ENCODE data around the gene CST11.
"Not testable (repeated sequence)": the region's sequence is repeated elsewhere in the genome, so short reads cannot be mapped to it uniquely, and the experiment has no call there.

Gene CST11

GRCh38 chr20:23452776-23453175 lies at the start of gene CST11:
CST11 (minus strand) TSS chr20:23452876; CDS start chr20:23452811, 65 bp downstream.
- no peak for DNase-seq (ENCODE audit: low read depth in 2 of 2)

GRCh38 chr20:23501926-23502325 lies 49.2 kb upstream of the CST11 start:
- DNase-seq (ENCODE audit: low read depth in 2 of 2) = no peak

- no peak for DNase-seq (ENCODE audit: low read depth in 2 of 2)
These were observed 44.9 kb upstream of the CST11 start for GRCh38 chr20:23497536-23497935.

- no peak for DNase-seq (ENCODE audit: low read depth in 2 of 2)
These were observed 40.6 kb upstream of the CST11 start for GRCh38 chr20:23493172-23493772.

GRCh38 chr20:23492292-23492691 lies 39.6 kb upstream of the CST11 start:
- no peak for DNase-seq (ENCODE audit: low read depth in 2 of 2)

- no peak for DNase-seq (ENCODE audit: low read depth in 2 of 2)
These were observed 38.1 kb upstream of the CST11 start, which contains the start of gene CST8 for GRCh38 chr20:23490817-23491216. CST8 (plus strand) TSS chr20:23491117; CDS start chr20:23491668, 551 bp downstream.

- no peak for DNase-seq (ENCODE audit: low read depth in 2 of 2)
These were observed 36.3 kb upstream of the CST11 start for GRCh38 chr20:23488996-23489395.

- DNase-seq (ENCODE audit: low read depth in 2 of 2) = no peak
These were observed 35.8 kb upstream of the CST11 start for GRCh38 chr20:23488470-23488869.

- no peak for DNase-seq (ENCODE audit: low read depth in 2 of 2)
These were observed 31.4 kb upstream of the CST11 start for GRCh38 chr20:23484081-23484480.

GRCh38 chr20:23482138-23482537 lies 29.5 kb upstream of the CST11 start:
- DNase-seq (ENCODE audit: low read depth in 2 of 2) = no peak

GRCh38 chr20:23479043-23479442 lies 26.4 kb upstream of the CST11 start:
- no peak for DNase-seq (ENCODE audit: low read depth in 2 of 2)

GRCh38 chr20:23477223-23477622 lies 24.5 kb upstream of the CST11 start:
- no peak for DNase-seq (ENCODE audit: low read depth in 2 of 2)

GRCh38 chr20:23476015-23476754 lies 23.5 kb upstream of the CST11 start:
- no peak for DNase-seq (ENCODE audit: low read depth in 2 of 2)

- no peak for DNase-seq (ENCODE audit: low read depth in 2 of 2)
These were observed 22.7 kb upstream of the CST11 start for GRCh38 chr20:23475395-23475794.

- DNase-seq (ENCODE audit: low read depth in 2 of 2) = not testable (repeated sequence)
These were observed 20.6 kb upstream of the CST11 start for GRCh38 chr20:23473293-23473692.

- not testable (repeated sequence) for DNase-seq (ENCODE audit: low read depth in 2 of 2)
These were observed 19.6 kb upstream of the CST11 start for GRCh38 chr20:23472306-23472705.

GRCh38 chr20:23466961-23467360 lies 14.3 kb upstream of the CST11 start:
- not testable (repeated sequence) for DNase-seq (ENCODE audit: low read depth in 2 of 2)

GRCh38 chr20:23461180-23461579 lies 8.5 kb upstream of the CST11 start:
- DNase-seq (ENCODE audit: low read depth in 2 of 2) = peak; percentile 14 to 16

GRCh38 chr20:23459461-23460150 lies 6.9 kb upstream of the CST11 start:
- no peak for DNase-seq (ENCODE audit: low read depth in 2 of 2)

- DNase-seq (ENCODE audit: low read depth in 2 of 2) = no peak
These were observed 4.2 kb upstream of the CST11 start for GRCh38 chr20:23456873-23457272.

- no peak for DNase-seq (ENCODE audit: low read depth in 2 of 2)
These were observed 3.7 kb upstream of the CST11 start for GRCh38 chr20:23456409-23456808.

- no peak for DNase-seq (ENCODE audit: low read depth in 2 of 2)
These were observed 3.0 kb upstream of the CST11 start for GRCh38 chr20:23455639-23456038.

GRCh38 chr20:23454816-23455215 lies 2.1 kb upstream of the CST11 start:
- no peak for DNase-seq (ENCODE audit: low read depth in 2 of 2)
